Panc1 (cell line): ENCODE data around the gene ITGB2. TPM values are rescaled to one million over a fixed set of nuclear protein-coding genes. Genes with fewer than 3 reads are reported as not detected.
A peak's percentile ranks its signal among the peaks of the same experiment; 100 is the strongest.

Experiments
- ATAC-seq: fragments of 200-7000 bp; cut with Tn5 transposase; 2 replicates; pipeline ENCODE4 v1.9.1; 2020; ENCODE audit warnings: mild to moderate bottlenecking, moderate library complexity
- BruUV-seq: library from RNA; stranded (reverse); fragments of 400-500 nt; replicated peaks from 2 replicates; lab custom pipeline; 2021; lab: Mats Ljungman, UMichigan
- CTCF ChIA-PET: fragments of 300-600 bp; sonication (Branson Sonifier 250); formaldehyde crosslinking; loops from one replicate; lab custom pipeline; 2022; ENCODE audit warnings: antibody characterized with exemption; lab: Charles Lee
- POLR2A ChIA-PET: fragments of 300-600 bp; sonication (Branson Sonifier 250); formaldehyde crosslinking; loops from one replicate; lab custom pipeline; 2022; ENCODE audit warnings: antibody characterized with exemption; lab: Charles Lee
- DNase-seq: peaks from one replicate; pipeline ENCODE4 v3.0.0-alpha.2; 2010; ENCODE audit warnings: low read depth, low spot score
- H3K27ac ChIP-seq: 2 replicates; pipeline ENCODE4 v1.5.1; 2011; ENCODE audit warnings: mild to moderate bottlenecking, low read length, inconsistent platforms
- H3K27me3 ChIP-seq: fragments of 200-500 bp; sonication (Bioruptor generic); 2 replicates; pipeline ENCODE4 v1.6.0; 2014; ENCODE audit warnings: low read length, inconsistent platforms; ENCODE audit not compliant: control insufficient read depth, insufficient read depth
- H3K36me3 ChIP-seq: fragments of 200-500 bp; sonication (Bioruptor generic); 2 replicates; pipeline ENCODE4 v1.5.1; 2014; ENCODE audit warnings: inconsistent platforms, mild to moderate bottlenecking, low read length, moderate library complexity; ENCODE audit not compliant: control insufficient read depth, insufficient read depth
- H3K4me1 ChIP-seq: 2 replicates; pipeline ENCODE4 v1.5.1; 2011; ENCODE audit warnings: inconsistent platforms, mild to moderate bottlenecking, low read length, moderate library complexity; ENCODE audit not compliant: control insufficient read depth, insufficient read depth
- H3K4me3 ChIP-seq, 2 experiments: 2 replicates each; pipeline ENCODE4 v1.5.1; 2011 to 2012; ENCODE audit warnings: low read depth in 2 of 2, low read length in 2 of 2, mild to moderate bottlenecking in 2 of 2, inconsistent platforms in 1 of 2, moderate library complexity in 1 of 2
- H3K9me3 ChIP-seq: fragments of 200-500 bp; sonication (Bioruptor generic); 2 replicates; pipeline ENCODE4 v1.5.1; 2014; ENCODE audit warnings: low read depth, mild to moderate bottlenecking, inconsistent platforms, low read length, moderate library complexity; ENCODE audit not compliant: control insufficient read depth, insufficient read depth
- CTCF ChIP-seq: fragments of 450-650 bp; IDR thresholded peaks from 2 replicates; pipeline ENCODE4 v1.5.1; 2017; ENCODE audit warnings: mild to moderate bottlenecking
- POLR2AphosphoS5 ChIP-seq: IDR thresholded peaks from 2 replicates; pipeline ENCODE4 v1.6.1; 2012; ENCODE audit warnings: mild to moderate bottlenecking, low read depth, low read length, moderate library complexity
- REST ChIP-seq, 2 experiments: IDR thresholded peaks; 2 replicates each; pipeline ENCODE4 v1.6.1; 2011 to 2012; ENCODE audit warnings: low read depth in 2 of 2, control low read depth in 1 of 2, low read length in 1 of 2, mild to moderate bottlenecking in 1 of 2, moderate library complexity in 1 of 2; ENCODE audit not compliant: insufficient read depth in 1 of 2
- SIN3A ChIP-seq: IDR thresholded peaks from 2 replicates; pipeline ENCODE4 v1.6.1; 2012; ENCODE audit warnings: low read depth, mild to moderate bottlenecking, low read length, moderate library complexity, borderline replicate concordance; ENCODE audit not compliant: insufficient read depth
- TCF7L2 ChIP-seq: IDR thresholded peaks from 2 replicates; pipeline ENCODE4 v1.6.1; 2011; ENCODE audit warnings: mild to moderate bottlenecking, low read depth, low read length, inconsistent platforms
- in situ Hi-C: cut with HindIII; loops from 2 replicates; pipeline ENCODE4 v1.10.0; 2016; ENCODE audit warnings: low sequenced_read_pairs, low pct_unique_long_range_greater_than_20kb
- intact Hi-C: fragments of 100-400 bp; cut with micrococcal nuclease; formaldehyde crosslinking; loops from one replicate; pipeline ENCODE4 v1.10.0; 2022; ENCODE audit not compliant: unreplicated experiment
- total RNA-seq: library from RNA; stranded (reverse); gene quantifications from one replicate; pipeline ENCODE4 v1.2.1, GENCODE V29; 2021; ENCODE audit not compliant: unreplicated experiment

ITGB2 gene
- total RNA-seq, 1 experiment from 2014 or later = 3.0 TPM

- in situ Hi-C loops = no loop called here
Observed at GRCh38 chr21:44947930-44948331, 27.2 kb upstream of the ITGB2 start.

More at GRCh38 chr21:44947930-44948331, 27.2 kb upstream of the ITGB2 start:
- Histone ChIP-seq H3K9me3 (no peaks in the 10 kb centered on the region), H3K4me3 (no peak overlapping the region), H3K27ac (no peak overlapping the region), H3K4me1 (peaks cover 33% of the 10 kb centered on the region), H3K36me3 (no peaks in the 10 kb centered on the region), H3K27me3 (no peaks in the 10 kb centered on the region)
- no peak for TF ChIP-seq CTCF
- TF ChIP-seq SIN3A = no peak
- TF ChIP-seq REST (IDR thresholded peaks at IDR 0.05; ENCODE audit: insufficient read depth in 1 of 2, low read depth in 2 of 2, low read length in 1 of 2) = no peak
- TF ChIP-seq POLR2AphosphoS5 = no peak
- TF ChIP-seq TCF7L2 = no peak
- intact Hi-C loops = loop anchor here (2.0 kb wide), 1 partner anchor 181 kb away; no protein-coding TSS in a partner anchor
- BruUV-seq = no TSS peak
- no peak for DNase-seq
- POLR2A ChIA-PET = interaction anchor here (0.6 kb wide), 1 partner anchor 617 kb away, joined by 6 read pairs; no protein-coding TSS in a partner anchor
- CTCF ChIA-PET = interaction anchor here (0.6 to 1.4 kb wide), 6 partner anchors 15 to 192 kb away, joined by 3 to 12 read pairs (median 4); no protein-coding TSS in a partner anchor
- peak; percentile 44; the same call in 1 of the 2 replicates for ATAC-seq
